ENCODE measurements around the gene WASF2.
"Not testable (repeated sequence)": the region's sequence is repeated elsewhere in the genome, so short reads cannot be mapped to it uniquely, and the experiment has no call there.

The WASF2 gene

GRCh38 chr1:27489973-27490741, at the start of gene WASF2:
TSS of gene WASF2 (minus strand) at chr1:27490167. CDS start at chr1:27428890, 61,277 bp downstream.
- peaks cover 8% of the 10 kb centered on the region; the same call in 1 of the 2 replicates for H4K20me1 ChIP-seq (ENCODE audit: insufficient read depth, low read length)
- H3K79me2 ChIP-seq (ENCODE audit: insufficient read depth, low read length) = peaks cover 44% of the 10 kb centered on the region
- H3K27me3 ChIP-seq (ENCODE audit: insufficient read depth, low read length, poor library complexity) = no peaks in the 10 kb centered on the region
- H2AFZ ChIP-seq (ENCODE audit: low read depth, low read length) = peak within 1 kb of the TSS; percentile 94
- DNase-seq = peak; percentile 98
- H3K27ac ChIP-seq (ENCODE audit: low read length) = peak within 1 kb of the TSS; percentile 97
- peak within 1 kb of the TSS; percentile 96 for H3K4me2 ChIP-seq (ENCODE audit: insufficient read depth, low read length)
- peaks cover 3% of the 10 kb centered on the region; the same call in 1 of the 2 replicates for H3K36me3 ChIP-seq (ENCODE audit: insufficient read depth, low read length)
- peaks cover 22% of the 10 kb centered on the region for H3K4me1 ChIP-seq (ENCODE audit: insufficient read depth, low read length)
- ATAC-seq (ENCODE audit: insufficient read depth, low read depth) = peak; percentile 94
- no peaks in the 10 kb centered on the region for H3K9me3 ChIP-seq (ENCODE audit: insufficient read depth, low read length, severe bottlenecking)
- no peak for TF ChIP-seq CTCF (IDR thresholded peaks at IDR 0.05; ENCODE audit: borderline replicate concordance, extremely low read depth, low read length, poor library complexity, severe bottlenecking)
- H3K4me3 ChIP-seq (ENCODE audit: low read depth in 1 of 2, low read length in 2 of 2) = peak within 1 kb of the TSS; percentile 68 to 95
- H3K9ac ChIP-seq (ENCODE audit: low read depth, low read length) = peak within 1 kb of the TSS; percentile 91

GRCh38 chr1:27538793-27539192, 48.8 kb upstream of the WASF2 start:
- Histone ChIP-seq H2AFZ (ENCODE audit: low read depth, low read length) (no peak overlapping the region), H3K4me1 (ENCODE audit: insufficient read depth, low read length) (no peaks in the 10 kb centered on the region), H3K27me3 (ENCODE audit: insufficient read depth, low read length, poor library complexity) (no peaks in the 10 kb centered on the region), H3K9ac (ENCODE audit: low read depth, low read length) (no peak overlapping the region), H3K79me2 (ENCODE audit: insufficient read depth, low read length) (peaks cover 23% of the 10 kb centered on the region; the same call in 1 of the 2 replicates), H3K4me2 (ENCODE audit: insufficient read depth, low read length) (no peak overlapping the region), H3K9me3 (ENCODE audit: insufficient read depth, low read length, severe bottlenecking) (no peaks in the 10 kb centered on the region), H4K20me1 (ENCODE audit: insufficient read depth, low read length) (peaks cover 31% of the 10 kb centered on the region), H3K4me3 (ENCODE audit: low read depth in 1 of 2, low read length in 2 of 2) (no peak overlapping the region), H3K36me3 (ENCODE audit: insufficient read depth, low read length) (peaks cover 70% of the 10 kb centered on the region), H3K27ac (ENCODE audit: low read length) (no peak overlapping the region)
- no peak for DNase-seq
- ATAC-seq (ENCODE audit: insufficient read depth, low read depth) = no peak
- no peak for TF ChIP-seq EZH2 (IDR thresholded peaks at IDR 0.05; ENCODE audit: borderline replicate concordance, low read depth, low read length, severe bottlenecking)
- no peak for TF ChIP-seq CTCF (IDR thresholded peaks at IDR 0.05; ENCODE audit: borderline replicate concordance, extremely low read depth, low read length, poor library complexity, severe bottlenecking)

- Histone ChIP-seq H3K36me3 (ENCODE audit: insufficient read depth, low read length) (peaks cover 75% of the 10 kb centered on the region), H4K20me1 (ENCODE audit: insufficient read depth, low read length) (peaks cover 31% of the 10 kb centered on the region), H3K79me2 (ENCODE audit: insufficient read depth, low read length) (peaks cover 21% of the 10 kb centered on the region; the same call in 1 of the 2 replicates)
- H3K27me3 ChIP-seq (ENCODE audit: insufficient read depth, low read length, poor library complexity); H3K4me3 ChIP-seq (ENCODE audit: low read depth in 1 of 2, low read length in 2 of 2); H3K4me1 ChIP-seq (ENCODE audit: insufficient read depth, low read length); DNase-seq; H3K9me3 ChIP-seq (ENCODE audit: insufficient read depth, low read length, severe bottlenecking); H2AFZ ChIP-seq (ENCODE audit: low read depth, low read length); H3K27ac ChIP-seq (ENCODE audit: low read length); H3K9ac ChIP-seq (ENCODE audit: low read depth, low read length); ATAC-seq (ENCODE audit: insufficient read depth, low read depth); H3K4me2 ChIP-seq (ENCODE audit: insufficient read depth, low read length): not testable (repeated sequence)
These were observed 48.3 kb upstream of the WASF2 start for GRCh38 chr1:27538305-27538676.

- no peak overlapping the region for H3K27ac ChIP-seq (ENCODE audit: low read length)
- no peak for DNase-seq
- H3K9ac ChIP-seq (ENCODE audit: low read depth, low read length) = no peak overlapping the region
These were observed 46.8 kb upstream of the WASF2 start for GRCh38 chr1:27536767-27537166.

More at GRCh38 chr1:27536767-27537166, 46.8 kb upstream of the WASF2 start:
- no peaks in the 10 kb centered on the region for H3K27me3 ChIP-seq (ENCODE audit: insufficient read depth, low read length, poor library complexity)
- H2AFZ ChIP-seq (ENCODE audit: low read depth, low read length) = no peak overlapping the region
- H3K4me1 ChIP-seq (ENCODE audit: insufficient read depth, low read length) = no peaks in the 10 kb centered on the region
- H3K9me3 ChIP-seq (ENCODE audit: insufficient read depth, low read length, severe bottlenecking) = no peaks in the 10 kb centered on the region
- TF ChIP-seq EZH2 (IDR thresholded peaks at IDR 0.05; ENCODE audit: borderline replicate concordance, low read depth, low read length, severe bottlenecking) = no peak
- no peak for TF ChIP-seq CTCF (IDR thresholded peaks at IDR 0.05; ENCODE audit: borderline replicate concordance, extremely low read depth, low read length, poor library complexity, severe bottlenecking)
- H3K79me2 ChIP-seq (ENCODE audit: insufficient read depth, low read length) = peaks cover 15% of the 10 kb centered on the region; the same call in 1 of the 2 replicates
- H3K4me2 ChIP-seq (ENCODE audit: insufficient read depth, low read length) = no peak overlapping the region
- H4K20me1 ChIP-seq (ENCODE audit: insufficient read depth, low read length) = peaks cover 21% of the 10 kb centered on the region
- peaks cover 69% of the 10 kb centered on the region for H3K36me3 ChIP-seq (ENCODE audit: insufficient read depth, low read length)
- ATAC-seq (ENCODE audit: insufficient read depth, low read depth) = no peak
- H3K4me3 ChIP-seq (ENCODE audit: low read depth in 1 of 2, low read length in 2 of 2) = no peak overlapping the region

Data from DND-41 (cell line).